HG02678 (cell line): ENCODE data around the gene NPIPB8.
"Not testable (repeated sequence)": the region's sequence is repeated elsewhere in the genome, so short reads cannot be mapped to it uniquely, and the experiment has no call there.

Experiments
- ATAC-seq: cut with Tn5 transposase; IDR thresholded peaks from one replicate; pipeline ENCODE4 v1.9.1; 2021; ENCODE audit warnings: mild to moderate bottlenecking, moderate library complexity; ENCODE audit not compliant: unreplicated experiment

The NPIPB8 gene

GRCh38 chr16:28637765-28638164 lies at the start of gene NPIPB8:
NPIPB8 (plus strand) TSS chr16:28638065; CDS start chr16:28638361, 296 bp downstream.
- ATAC-seq = not testable (repeated sequence)

- no peak for ATAC-seq
These were observed 48.8 kb upstream of the NPIPB8 start for GRCh38 chr16:28589069-28589468.

GRCh38 chr16:28589930-28590329 lies 47.9 kb upstream of the NPIPB8 start:
- no peak for ATAC-seq

GRCh38 chr16:28590384-28591340 lies 47.2 kb upstream of the NPIPB8 start:
- ATAC-seq = no peak

GRCh38 chr16:28591355-28591754 lies 46.5 kb upstream of the NPIPB8 start:
- no peak for ATAC-seq

GRCh38 chr16:28592511-28592910 lies 45.4 kb upstream of the NPIPB8 start:
- no peak for ATAC-seq

GRCh38 chr16:28592979-28593553 lies 44.8 kb upstream of the NPIPB8 start:
- no peak for ATAC-seq

- ATAC-seq = not testable (repeated sequence)
These were observed 42.4 kb upstream of the NPIPB8 start for GRCh38 chr16:28595451-28595850.

- ATAC-seq = no peak
These were observed 41.7 kb upstream of the NPIPB8 start for GRCh38 chr16:28596115-28596630.

GRCh38 chr16:28596840-28597691 lies 40.8 kb upstream of the NPIPB8 start, which contains the start of gene SULT1A2:
SULT1A2 (minus strand) TSS chr16:28597050; CDS start chr16:28595930, 1,120 bp downstream.
- ATAC-seq = no peak

- no peak for ATAC-seq
These were observed 40.1 kb upstream of the NPIPB8 start for GRCh38 chr16:28597692-28598261.

- not testable (repeated sequence) for ATAC-seq
These were observed 38.2 kb upstream of the NPIPB8 start for GRCh38 chr16:28599377-28600285.

GRCh38 chr16:28600965-28601364 lies 36.9 kb upstream of the NPIPB8 start:
- not testable (repeated sequence) for ATAC-seq

GRCh38 chr16:28601589-28601988 lies 36.3 kb upstream of the NPIPB8 start:
- ATAC-seq = not testable (repeated sequence)

- ATAC-seq = not testable (repeated sequence)
These were observed 35.8 kb upstream of the NPIPB8 start for GRCh38 chr16:28602062-28602461.

- ATAC-seq = no peak
These were observed 35.3 kb upstream of the NPIPB8 start for GRCh38 chr16:28602529-28602928.

- ATAC-seq = no peak
These were observed 34.3 kb upstream of the NPIPB8 start for GRCh38 chr16:28603381-28604185.

- ATAC-seq = no peak
These were observed 33.7 kb upstream of the NPIPB8 start for GRCh38 chr16:28604186-28604565.
